Activated B cell treated with CpG ODN at 0.5 μM for 24 hours (primary cell): ENCODE data around the gene P2RX7. TPM values are rescaled to one million over a fixed set of nuclear protein-coding genes. Genes with fewer than 3 reads are reported as not detected.

Experiments
- ATAC-seq: fragments of 200-7000 bp; cut with Tn5 transposase; one replicate; pipeline ENCODE4 v1.10.0; 2021; ENCODE audit warnings: low read depth, mild to moderate bottlenecking, moderate library complexity
- CTCF ChIA-PET: fragments of 350-600 bp; sonication (Branson Sonifier 250); formaldehyde crosslinking; loops from one replicate; lab custom pipeline; 2021; ENCODE audit warnings: antibody characterized with exemption; lab: Charles Lee
- POLR2A ChIA-PET: fragments of 350-600 bp; sonication (Branson Sonifier 250); formaldehyde crosslinking; loops from one replicate; lab custom pipeline; 2021; ENCODE audit warnings: antibody characterized with exemption; lab: Charles Lee
- DNase-seq: peaks from one replicate; pipeline ENCODE4 v3.0.0; 2022
- H3K27ac Mint-ChIP-seq: one replicate; pipeline ENCODE4 v1.8.0; 2020; ENCODE audit warnings: mixed read lengths
- H3K27me3 Mint-ChIP-seq: one replicate; pipeline ENCODE4 v1.8.0; 2021; ENCODE audit warnings: mixed read lengths
- H3K36me3 Mint-ChIP-seq: one replicate; pipeline ENCODE4 v1.8.0; 2021; ENCODE audit warnings: low read depth, mixed read lengths
- H3K4me1 Mint-ChIP-seq: one replicate; pipeline ENCODE4 v1.8.0; 2021; ENCODE audit warnings: mixed read lengths
- H3K4me3 Mint-ChIP-seq: one replicate; pipeline ENCODE4 v1.8.0; 2020; ENCODE audit warnings: mild to moderate bottlenecking, mixed read lengths
- H3K9me3 Mint-ChIP-seq: one replicate; pipeline ENCODE4 v1.8.0; 2020; ENCODE audit warnings: mixed read lengths
- CTCF ChIP-seq: fragments of 200-600 bp; IDR thresholded peaks from one replicate; pipeline ENCODE4 v1.8.0; 2022; ENCODE audit warnings: antibody characterized with exemption, mild to moderate bottlenecking
- intact Hi-C: fragments of 100-400 bp; cut with micrococcal nuclease; formaldehyde crosslinking; loops from one replicate; pipeline ENCODE4 v1.15.1; 2024
- total RNA-seq: library from RNA; stranded (reverse); gene quantifications from 2 replicates; pipeline ENCODE4 v1.2.3, GENCODE V29; 2022

P2RX7 gene
- total RNA-seq, 1 donor from 2014 or later: 5.3 TPM

GRCh38 chr12:121184984-121185889 is 52.6 kb downstream of the P2RX7 start:
- Mint-ChIP-seq H3K9me3 (no peaks in the 10 kb centered on the region), H3K36me3 (peaks cover 2% of the 10 kb centered on the region), H3K27ac (peak overlapping the region; percentile 70), H3K27me3 (no peaks in the 10 kb centered on the region), H3K4me3 (no peak overlapping the region), H3K4me1 (peaks cover 16% of the 10 kb centered on the region)
- no peak for TF ChIP-seq CTCF
- intact Hi-C loops: no loop called here
- DNase-seq (no peak), ATAC-seq (peak; percentile 84)
- ChIA-PET POLR2A (interaction anchor here (0.7 to 0.8 kb wide), 2 partner anchors 24 to 32 kb away, joined by 4 to 11 read pairs; no protein-coding TSS in a partner anchor), CTCF (no interaction called here)

- DNase-seq: no peak
- POLR2A ChIA-PET: no interaction called here
- intact Hi-C loops: no loop called here
- ATAC-seq: no peak
- Mint-ChIP-seq H3K27me3 (no peaks in the 10 kb centered on the region), H3K36me3 (no peaks in the 10 kb centered on the region), H3K4me3 (no peak overlapping the region), H3K9me3 (no peaks in the 10 kb centered on the region), H3K4me1 (peaks cover 24% of the 10 kb centered on the region), H3K27ac (no peak overlapping the region)
- no peak for TF ChIP-seq CTCF
- CTCF ChIA-PET: no interaction called here
Measured at GRCh38 chr12:121186826-121187225, 54.1 kb downstream of the P2RX7 start.

GRCh38 chr12:121187501-121187900 is 54.8 kb downstream of the P2RX7 start:
- ChIA-PET POLR2A (interaction anchor here (0.6 kb wide), 1 partner anchor 101 kb away, joined by 6 read pairs; no protein-coding TSS in a partner anchor), CTCF (no interaction called here)
- H3K4me1 Mint-ChIP-seq: peaks cover 24% of the 10 kb centered on the region
- intact Hi-C loops: no loop called here
- no peak for ATAC-seq
- TF ChIP-seq CTCF: no peak
- DNase-seq: no peak
- no peak overlapping the region for H3K4me3 Mint-ChIP-seq
- no peaks in the 10 kb centered on the region for H3K27me3 Mint-ChIP-seq
- H3K9me3 Mint-ChIP-seq: no peaks in the 10 kb centered on the region
- H3K36me3 Mint-ChIP-seq: no peaks in the 10 kb centered on the region
- H3K27ac Mint-ChIP-seq: no peak overlapping the region

DNA sequence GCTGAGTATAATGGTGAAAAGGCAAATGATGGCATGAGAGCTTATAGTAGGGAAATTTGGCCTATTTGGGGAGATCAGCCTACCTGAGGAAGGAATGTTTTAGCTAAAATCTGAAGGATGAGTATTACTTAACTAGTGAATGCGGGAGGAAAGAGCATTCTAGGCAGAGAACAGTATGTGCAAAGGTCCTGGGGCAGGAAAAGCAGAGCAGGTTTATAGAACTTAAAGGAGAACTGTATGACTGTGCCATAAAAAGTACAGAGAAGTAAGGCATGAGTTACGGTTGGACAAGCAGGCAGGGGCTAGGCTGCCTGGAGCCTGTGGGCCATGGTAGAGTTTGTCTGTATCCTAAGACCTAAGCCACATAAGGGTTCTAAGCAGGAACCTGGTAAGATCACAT is 55.6 kb downstream of the P2RX7 start:
- H3K27ac Mint-ChIP-seq: no peak overlapping the region
- no peaks in the 10 kb centered on the region for H3K9me3 Mint-ChIP-seq
- ChIA-PET POLR2A (interaction anchor here (0.6 kb wide), 2 partner anchors 9 to 100 kb away, joined by 6 read pairs; no protein-coding TSS in a partner anchor), CTCF (no interaction called here)
- ATAC-seq (no peak), DNase-seq (no peak)
- no peaks in the 10 kb centered on the region for H3K36me3 Mint-ChIP-seq
- intact Hi-C loops: no loop called here
- peaks cover 24% of the 10 kb centered on the region for H3K4me1 Mint-ChIP-seq
- TF ChIP-seq CTCF: no peak
- H3K4me3 Mint-ChIP-seq: no peak overlapping the region
- no peaks in the 10 kb centered on the region for H3K27me3 Mint-ChIP-seq

DNA sequence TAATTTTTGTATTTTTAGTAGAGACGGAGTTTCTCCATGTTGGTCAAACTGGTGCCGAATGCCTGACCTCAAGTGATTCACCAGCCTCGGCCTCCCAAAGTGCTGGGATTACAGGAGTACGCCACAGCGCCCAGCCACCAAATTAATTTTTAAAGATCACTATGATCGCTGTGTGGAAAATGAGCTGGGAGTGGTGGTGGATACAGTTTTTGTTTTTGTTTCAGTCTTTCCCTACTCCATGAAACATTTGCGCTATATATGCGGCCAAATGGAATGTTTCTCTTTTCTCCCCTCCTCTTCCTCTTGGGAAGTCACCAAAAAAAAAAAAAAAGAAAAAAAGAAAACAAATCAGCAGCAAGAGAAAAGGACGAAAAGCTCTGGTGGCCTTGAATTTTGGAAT is 56.5 kb downstream of the P2RX7 start:
- H3K27me3 Mint-ChIP-seq: no peaks in the 10 kb centered on the region
- H3K27ac Mint-ChIP-seq: no peak overlapping the region
- H3K36me3 Mint-ChIP-seq: no peaks in the 10 kb centered on the region
- H3K4me3 Mint-ChIP-seq: no peak overlapping the region
- peaks cover 24% of the 10 kb centered on the region for H3K4me1 Mint-ChIP-seq
- intact Hi-C loops: no loop called here
- no peaks in the 10 kb centered on the region for H3K9me3 Mint-ChIP-seq
- ChIA-PET POLR2A (no interaction called here), CTCF (no interaction called here)
- DNase-seq: no peak
- ATAC-seq: no peak
- TF ChIP-seq CTCF: no peak
